C4-2B (cell line): ENCODE results near the gene SSH2.

Source experiments
- H3K27ac ChIP-seq: fragments of 450-650 bp; 2 replicates; pipeline ENCODE4 v1.5.1; 2017
- CTCF ChIP-seq: fragments of 450-650 bp; conservative IDR thresholded peaks from 2 replicates; pipeline ENCODE4 v1.5.1; 2017; ENCODE audit warnings: mild to moderate bottlenecking
- ZFX ChIP-seq: fragments of 450-650 bp; IDR thresholded peaks from 2 replicates; pipeline ENCODE4 v1.6.1; 2017

The SSH2 gene

GRCh38 chr17:29927546-29927945 lies 2.5 kb downstream of the SSH2 start:
- no peak for TF ChIP-seq ZFX
- no peak for TF ChIP-seq CTCF
- H3K27ac ChIP-seq, result no peak overlapping the region

- TF ChIP-seq CTCF (no peak), ZFX (no peak)
- no peak overlapping the region for H3K27ac ChIP-seq
These were observed 5.2 kb downstream of the SSH2 start for GRCh38 chr17:29924786-29925185.

- no peak overlapping the region for H3K27ac ChIP-seq
- TF ChIP-seq CTCF (no peak), ZFX (no peak)
These were observed 10.8 kb downstream of the SSH2 start for GRCh38 chr17:29918922-29919856.

- TF ChIP-seq CTCF (no peak), ZFX (no peak)
- no peak overlapping the region for H3K27ac ChIP-seq
These were observed 12.0 kb downstream of the SSH2 start for GRCh38 chr17:29918016-29918415.

- no peak overlapping the region for H3K27ac ChIP-seq
- no peak for TF ChIP-seq ZFX
These were observed 15.1 kb downstream of the SSH2 start for GRCh38 chr17:29914819-29915537.

GRCh38 chr17:29911641-29912177 lies 18.3 kb downstream of the SSH2 start:
- no peak for TF ChIP-seq CTCF
- H3K27ac ChIP-seq, result no peak overlapping the region

- no peak overlapping the region for H3K27ac ChIP-seq
- TF ChIP-seq ZFX (no peak), CTCF (no peak)
These were observed 20.6 kb downstream of the SSH2 start for GRCh38 chr17:29909236-29910003.
